Measurements from ENCODE around the gene LRFN2. TPM values are rescaled to one million over a fixed set of nuclear protein-coding genes. Genes with fewer than 3 reads are reported as not detected.

Gene LRFN2
- total RNA-seq, 1 experiment from 2014 or later, result not detected

- in situ Hi-C loops (cut with HindIII; ENCODE audit: low pct_unique_long_range_greater_than_20kb, low sequenced_read_pairs), result no loop called here
- no peak for DNase-seq (ENCODE audit: low read depth, low spot score)
Measured at GRCh38 chr6:40556881-40557280, 30.3 kb downstream of the LRFN2 start.

GRCh38 chr6:40556023-40556422 lies 31.1 kb downstream of the LRFN2 start:
- in situ Hi-C loops (cut with HindIII; ENCODE audit: low pct_unique_long_range_greater_than_20kb, low sequenced_read_pairs), result no loop called here

GRCh38 chr6:40555092-40555491 lies 32.1 kb downstream of the LRFN2 start:
- DNase-seq (ENCODE audit: low read depth, low spot score), result no peak
- in situ Hi-C loops (cut with HindIII; ENCODE audit: low pct_unique_long_range_greater_than_20kb, low sequenced_read_pairs), result no loop called here

More at GRCh38 chr6:40556023-40556422, 31.1 kb downstream of the LRFN2 start:
- DNase-seq (ENCODE audit: low read depth, low spot score), result no peak

GRCh38 chr6:40552941-40553340 lies 34.2 kb downstream of the LRFN2 start:
- in situ Hi-C loops (cut with HindIII; ENCODE audit: low pct_unique_long_range_greater_than_20kb, low sequenced_read_pairs), result no loop called here
- DNase-seq (ENCODE audit: low read depth, low spot score), result no peak

- DNase-seq (ENCODE audit: low read depth, low spot score), result no peak
- in situ Hi-C loops (cut with HindIII; ENCODE audit: low pct_unique_long_range_greater_than_20kb, low sequenced_read_pairs), result no loop called here
Measured at GRCh38 chr6:40551966-40552505, 35.1 kb downstream of the LRFN2 start.

GRCh38 chr6:40550202-40551101 lies 36.7 kb downstream of the LRFN2 start:
- peak; percentile 83 for DNase-seq (ENCODE audit: low read depth, low spot score)
- in situ Hi-C loops (cut with HindIII; ENCODE audit: low pct_unique_long_range_greater_than_20kb, low sequenced_read_pairs), result no loop called here

- no peak for DNase-seq (ENCODE audit: low read depth, low spot score)
- in situ Hi-C loops (cut with HindIII; ENCODE audit: low pct_unique_long_range_greater_than_20kb, low sequenced_read_pairs), result no loop called here
Measured at GRCh38 chr6:40545954-40546353, 41.2 kb downstream of the LRFN2 start.

GRCh38 chr6:40543776-40544175 lies 43.4 kb downstream of the LRFN2 start:
- no peak for DNase-seq (ENCODE audit: low read depth, low spot score)
- in situ Hi-C loops (cut with HindIII; ENCODE audit: low pct_unique_long_range_greater_than_20kb, low sequenced_read_pairs), result no loop called here

GRCh38 chr6:40543146-40543545 lies 44.0 kb downstream of the LRFN2 start:
- in situ Hi-C loops (cut with HindIII; ENCODE audit: low pct_unique_long_range_greater_than_20kb, low sequenced_read_pairs), result no loop called here
- no peak for DNase-seq (ENCODE audit: low read depth, low spot score)

GRCh38 chr6:40542175-40542764 lies 44.9 kb downstream of the LRFN2 start:
- DNase-seq (ENCODE audit: low read depth, low spot score), result no peak
- in situ Hi-C loops (cut with HindIII; ENCODE audit: low pct_unique_long_range_greater_than_20kb, low sequenced_read_pairs), result no loop called here

- in situ Hi-C loops (cut with HindIII; ENCODE audit: low pct_unique_long_range_greater_than_20kb, low sequenced_read_pairs), result no loop called here
Measured at GRCh38 chr6:40541556-40542174, 45.5 kb downstream of the LRFN2 start.

GRCh38 chr6:40540790-40541189 lies 46.4 kb downstream of the LRFN2 start:
- DNase-seq (ENCODE audit: low read depth, low spot score), result no peak
- in situ Hi-C loops (cut with HindIII; ENCODE audit: low pct_unique_long_range_greater_than_20kb, low sequenced_read_pairs), result no loop called here

More at GRCh38 chr6:40541556-40542174, 45.5 kb downstream of the LRFN2 start:
- no peak for DNase-seq (ENCODE audit: low read depth, low spot score)

- in situ Hi-C loops (cut with HindIII; ENCODE audit: low pct_unique_long_range_greater_than_20kb, low sequenced_read_pairs), result no loop called here
- no peak for DNase-seq (ENCODE audit: low read depth, low spot score)
Measured at GRCh38 chr6:40539853-40540252, 47.3 kb downstream of the LRFN2 start.

- in situ Hi-C loops (cut with HindIII; ENCODE audit: low pct_unique_long_range_greater_than_20kb, low sequenced_read_pairs), result no loop called here
- no peak for DNase-seq (ENCODE audit: low read depth, low spot score)
Measured at GRCh38 chr6:40538556-40538955, 48.6 kb downstream of the LRFN2 start.

- DNase-seq (ENCODE audit: low read depth, low spot score), result no peak
- in situ Hi-C loops (cut with HindIII; ENCODE audit: low pct_unique_long_range_greater_than_20kb, low sequenced_read_pairs), result no loop called here
Measured at GRCh38 chr6:40537446-40537845, 49.7 kb downstream of the LRFN2 start.

- in situ Hi-C loops (cut with HindIII; ENCODE audit: low pct_unique_long_range_greater_than_20kb, low sequenced_read_pairs), result no loop called here
- peak; percentile 55 for DNase-seq (ENCODE audit: low read depth, low spot score)
Measured at GRCh38 chr6:40536442-40536841, 50.7 kb downstream of the LRFN2 start.

GRCh38 chr6:40535819-40536380 lies 51.3 kb downstream of the LRFN2 start:
- no peak for DNase-seq (ENCODE audit: low read depth, low spot score)
- in situ Hi-C loops (cut with HindIII; ENCODE audit: low pct_unique_long_range_greater_than_20kb, low sequenced_read_pairs), result no loop called here
